Calu3 (cell line): ENCODE results near the gene POP4. TPM values are rescaled to one million over a fixed set of nuclear protein-coding genes. Genes with fewer than 3 reads are reported as not detected.

Experiments used
- BruUV-seq: library from RNA; stranded (reverse); fragments of 400-500 nt; replicated peaks from 2 replicates; lab custom pipeline; 2021; lab: Mats Ljungman, UMichigan
- CTCF ChIA-PET: fragments of 300-600 bp; sonication (Branson Sonifier 250); formaldehyde crosslinking; loops from one replicate; lab custom pipeline; 2022; ENCODE audit warnings: antibody characterized with exemption; lab: Charles Lee
- DNase-seq: peaks from one replicate; pipeline ENCODE4 v3.0.0; 2022
- H3K27ac Mint-ChIP-seq: one replicate; pipeline ENCODE4 v1.8.0; 2022; ENCODE audit warnings: mixed read lengths; ENCODE audit not compliant: unreplicated experiment
- H3K27me3 Mint-ChIP-seq: one replicate; pipeline ENCODE4 v1.8.0; 2022; ENCODE audit warnings: mixed read lengths; ENCODE audit not compliant: unreplicated experiment
- H3K36me3 Mint-ChIP-seq: one replicate; pipeline ENCODE4 v1.8.0; 2022; ENCODE audit warnings: mild to moderate bottlenecking, moderate library complexity, mixed read lengths; ENCODE audit not compliant: insufficient read depth, unreplicated experiment
- H3K4me1 Mint-ChIP-seq: one replicate; pipeline ENCODE4 v1.8.0; 2022; ENCODE audit warnings: mild to moderate bottlenecking, low read depth, mixed read lengths; ENCODE audit not compliant: unreplicated experiment
- H3K4me3 Mint-ChIP-seq: one replicate; pipeline ENCODE4 v1.8.0; 2022; ENCODE audit warnings: mild to moderate bottlenecking, low read depth, moderate library complexity, mixed read lengths; ENCODE audit not compliant: unreplicated experiment
- H3K9me3 Mint-ChIP-seq: one replicate; pipeline ENCODE4 v1.8.0; 2022; ENCODE audit warnings: low read depth, mixed read lengths; ENCODE audit not compliant: unreplicated experiment
- CTCF ChIP-seq: fragments of 200-600 bp; IDR thresholded peaks from one replicate; pipeline ENCODE4 v1.8.0; 2022; ENCODE audit warnings: antibody characterized with exemption; ENCODE audit not compliant: unreplicated experiment
- intact Hi-C: fragments of 100-400 bp; cut with micrococcal nuclease; formaldehyde crosslinking; loops from one replicate; pipeline ENCODE4 v1.10.0; 2022; ENCODE audit not compliant: unreplicated experiment
- total RNA-seq: library from RNA; stranded (reverse); gene quantifications from 2 replicates; pipeline ENCODE4 v1.2.3, GENCODE V29; 2022

The POP4 gene
- total RNA-seq, 1 experiment from 2014 or later, result 72.9 TPM

DNA sequence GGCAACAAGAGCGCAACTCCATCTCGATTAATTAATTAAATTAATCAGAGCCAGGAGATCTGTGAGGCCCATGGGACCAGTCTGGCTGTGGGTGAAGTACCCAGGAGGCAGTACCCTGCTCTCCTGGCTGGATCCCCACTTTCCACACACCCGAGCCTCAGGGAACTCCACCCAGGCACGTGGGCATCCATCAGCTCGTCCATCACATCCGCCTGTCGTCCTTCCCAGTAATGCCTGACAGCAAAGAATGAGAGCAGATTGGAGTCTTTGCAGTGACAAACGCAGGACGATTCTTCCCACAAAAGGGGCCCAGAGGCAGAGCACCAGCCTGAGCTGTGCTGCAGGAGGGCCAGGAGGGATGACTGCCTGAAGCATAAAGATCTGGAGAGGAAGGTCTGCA is 44.5 kb upstream of the POP4 start:
- no peak for TF ChIP-seq CTCF
- peaks cover 3% of the 10 kb centered on the region for H3K9me3 Mint-ChIP-seq
- H3K4me3 Mint-ChIP-seq, result no peak overlapping the region
- H3K36me3 Mint-ChIP-seq, result no peaks in the 10 kb centered on the region
- intact Hi-C loops, result no loop called here
- CTCF ChIA-PET, result no interaction called here
- H3K4me1 Mint-ChIP-seq, result no peaks in the 10 kb centered on the region
- DNase-seq, result no peak
- H3K27ac Mint-ChIP-seq, result no peak overlapping the region
- H3K27me3 Mint-ChIP-seq, result peaks cover 43% of the 10 kb centered on the region
- no TSS peak for BruUV-seq

DNA sequence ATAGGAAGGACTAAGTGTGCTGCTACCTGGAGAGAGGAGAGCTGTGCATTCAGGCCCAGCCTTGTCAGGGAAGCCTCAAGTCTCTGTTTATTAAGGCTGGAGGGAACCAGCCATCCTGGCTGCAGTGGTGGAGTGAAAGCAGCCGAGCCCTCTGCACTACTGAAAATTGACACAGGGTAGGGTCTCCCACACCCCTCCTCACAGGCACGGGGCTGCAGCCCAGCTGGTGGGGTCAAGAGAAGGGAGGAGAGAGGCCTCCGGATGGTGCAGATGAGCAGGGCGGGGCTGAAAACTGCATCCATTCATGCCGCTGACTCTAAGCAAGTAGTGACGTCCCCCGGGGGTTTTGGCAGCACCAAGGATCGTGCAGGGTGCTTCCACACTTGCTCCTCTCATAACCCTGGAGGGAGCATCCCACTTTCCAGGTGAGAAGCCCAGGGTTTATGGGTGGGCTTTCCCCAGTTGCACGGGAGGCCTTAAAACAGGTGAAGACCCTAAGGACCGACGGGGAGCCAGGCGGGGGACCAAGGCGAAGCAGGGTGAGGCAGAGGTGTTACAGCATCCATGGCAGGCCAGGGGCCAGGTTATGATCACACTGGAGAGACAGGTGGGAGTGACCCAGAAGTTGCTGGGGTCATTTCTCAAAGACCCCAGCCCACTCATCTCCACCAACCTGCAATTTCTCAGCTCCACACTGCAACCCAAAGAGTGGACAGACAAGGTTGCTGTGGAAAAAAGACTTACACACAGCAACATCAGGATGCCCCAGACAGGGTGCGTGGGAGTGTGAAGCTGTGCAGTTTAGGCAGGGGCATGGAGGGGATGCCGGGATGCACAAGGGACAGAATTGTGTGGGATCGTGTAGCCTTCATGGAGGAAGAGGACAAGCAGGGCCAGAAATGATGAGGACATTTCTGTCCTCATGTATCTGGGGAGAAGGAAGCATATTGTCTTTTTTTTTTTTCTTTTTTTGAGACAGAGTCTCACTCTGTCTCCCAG is 43.5 kb upstream of the POP4 start:
- Mint-ChIP-seq H3K9me3 (peaks cover 3% of the 10 kb centered on the region), H3K4me1 (no peaks in the 10 kb centered on the region), H3K4me3 (no peak overlapping the region), H3K36me3 (no peaks in the 10 kb centered on the region), H3K27me3 (peaks cover 41% of the 10 kb centered on the region), H3K27ac (no peak overlapping the region)
- no peak for TF ChIP-seq CTCF
- DNase-seq, result no peak
- intact Hi-C loops, result no loop called here
- BruUV-seq, result no TSS peak
- CTCF ChIA-PET, result no interaction called here

DNA sequence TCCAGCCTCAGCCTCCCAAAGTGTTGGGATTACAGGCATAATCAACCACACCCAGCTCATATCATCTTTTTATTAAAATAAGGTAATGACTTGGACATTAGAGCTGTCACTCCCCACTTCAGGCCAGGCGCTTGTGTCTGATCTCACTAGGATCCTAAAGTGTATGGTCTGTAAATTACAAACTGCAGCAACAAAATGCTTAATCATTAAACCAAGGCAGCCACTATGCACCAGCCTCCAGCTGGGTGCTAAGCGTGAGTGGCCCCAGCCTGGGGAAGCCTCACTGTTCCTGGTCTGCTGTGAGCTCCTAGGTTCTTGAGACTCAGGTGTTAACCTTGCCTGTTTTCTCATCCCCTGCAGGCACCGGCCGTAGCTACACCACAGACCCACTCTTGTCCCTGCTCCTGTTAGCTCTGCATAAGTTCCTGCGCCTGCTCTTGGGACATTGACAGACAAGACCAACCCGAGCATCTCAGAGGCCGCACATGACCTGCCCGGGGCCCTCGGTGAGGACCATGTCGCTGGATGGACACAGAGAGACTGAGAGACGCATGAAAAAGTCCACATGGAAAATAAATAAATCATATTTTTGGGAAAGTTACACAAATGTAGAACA is 42.5 kb upstream of the POP4 start:
- H3K9me3 Mint-ChIP-seq, result no peaks in the 10 kb centered on the region
- TF ChIP-seq CTCF, result no peak
- DNase-seq, result no peak

GRCh38 chr19:29564574-29565005 is 41.5 kb upstream of the POP4 start:
- BruUV-seq, result no TSS peak
- no peak for TF ChIP-seq CTCF

More for the DNA sequence above, 42.5 kb upstream of the POP4 start:
- Mint-ChIP-seq H3K36me3 (no peaks in the 10 kb centered on the region), H3K27me3 (peaks cover 41% of the 10 kb centered on the region), H3K27ac (no peak overlapping the region), H3K4me3 (no peak overlapping the region), H3K4me1 (no peaks in the 10 kb centered on the region)
- intact Hi-C loops, result no loop called here
- no TSS peak for BruUV-seq
- CTCF ChIA-PET, result no interaction called here

More at GRCh38 chr19:29564574-29565005, 41.5 kb upstream of the POP4 start:
- H3K4me3 Mint-ChIP-seq, result no peak overlapping the region
- DNase-seq, result no peak
- no peaks in the 10 kb centered on the region for H3K4me1 Mint-ChIP-seq
- H3K9me3 Mint-ChIP-seq, result no peaks in the 10 kb centered on the region
- H3K27me3 Mint-ChIP-seq, result peaks cover 48% of the 10 kb centered on the region
- H3K36me3 Mint-ChIP-seq, result no peaks in the 10 kb centered on the region
- intact Hi-C loops, result no loop called here
- CTCF ChIA-PET, result no interaction called here
- H3K27ac Mint-ChIP-seq, result no peak overlapping the region
